HL-60 (cell line): ENCODE data around the gene PLCG1.

Experiments
- CTCF ChIP-seq: IDR thresholded peaks from one replicate; pipeline ENCODE4 v1.5.1; 2011; ENCODE audit warnings: low read length, control low read depth, inconsistent platforms; ENCODE audit not compliant: insufficient read depth
- POLR2AphosphoS5 ChIP-seq: IDR thresholded peaks from 2 replicates; pipeline ENCODE4 v1.6.1; 2012; ENCODE audit warnings: low read depth
- REST ChIP-seq: IDR thresholded peaks from 2 replicates; pipeline ENCODE4 v1.6.1; 2012; ENCODE audit warnings: low read depth; ENCODE audit not compliant: insufficient replicate concordance

- TF ChIP-seq REST (no peak), CTCF (no peak), POLR2AphosphoS5 (no peak)
Observed at GRCh38 chr20:41154436-41155176, 17.3 kb downstream of the PLCG1 start.
